NCI-H2107 (cell line): ENCODE data around the gene NISCH.

ENCODE experiments used
- DNase-seq: peaks from one replicate; lab custom pipeline; 2025; lab: John Stamatoyannopoulos, UW

The NISCH gene

GRCh38 chr3:52490939-52491526, 35.6 kb downstream of the NISCH start:
- DNase-seq, result no peak

DNA sequence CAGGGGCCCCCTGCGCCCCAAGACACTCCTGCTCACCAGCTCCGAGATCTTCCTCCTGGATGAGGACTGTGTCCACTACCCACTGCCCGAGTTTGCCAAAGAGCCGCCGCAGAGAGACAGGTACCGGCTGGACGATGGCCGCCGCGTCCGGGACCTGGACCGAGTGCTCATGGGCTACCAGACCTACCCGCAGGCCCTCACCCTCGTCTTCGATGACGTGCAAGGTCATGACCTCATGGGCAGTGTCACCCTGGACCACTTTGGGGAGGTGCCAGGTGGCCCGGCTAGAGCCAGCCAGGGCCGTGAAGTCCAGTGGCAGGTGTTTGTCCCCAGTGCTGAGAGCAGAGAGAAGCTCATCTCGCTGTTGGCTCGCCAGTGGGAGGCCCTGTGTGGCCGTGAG, 36.7 kb downstream of the NISCH start:
- DNase-seq, result no peak

DNA sequence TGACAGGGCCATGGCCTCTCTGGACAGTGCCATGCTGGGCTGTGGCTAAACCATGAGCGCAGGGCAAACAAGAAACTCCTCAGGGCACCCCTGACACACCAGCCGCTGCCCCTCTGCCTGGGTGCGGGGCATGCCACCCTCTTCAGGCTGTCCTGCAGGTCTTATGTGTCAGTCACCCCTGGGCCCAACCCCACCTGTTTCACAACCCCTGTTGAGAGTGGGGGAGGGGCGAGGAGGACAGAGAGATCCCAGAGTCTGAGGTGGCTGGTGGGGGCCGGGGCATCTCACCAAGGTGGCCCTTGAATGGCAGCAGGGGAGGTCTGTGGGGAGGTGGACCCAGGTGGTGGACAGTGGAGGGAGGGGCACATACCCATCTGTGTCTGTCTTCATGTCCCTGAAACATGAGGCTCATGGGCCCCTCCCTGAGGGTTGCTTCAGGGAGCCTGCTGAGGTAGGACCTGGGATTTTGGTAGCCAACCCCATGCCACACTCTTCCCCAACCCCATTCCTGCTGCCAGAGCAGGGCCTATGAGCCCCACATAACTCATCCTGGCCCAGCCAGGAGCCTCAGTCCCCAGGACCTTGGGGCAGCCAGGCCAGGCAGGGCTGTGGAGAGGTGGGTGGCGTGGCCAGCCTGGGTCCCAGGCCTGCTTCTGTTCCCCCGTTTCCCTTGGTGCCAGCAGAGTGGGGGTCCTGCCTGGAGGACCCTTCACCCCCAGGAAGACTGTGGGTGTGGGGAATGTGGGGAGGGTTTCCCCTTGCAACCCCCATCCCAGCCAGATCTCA, 38.0 kb downstream of the NISCH start:
- DNase-seq, result no peak

DNA sequence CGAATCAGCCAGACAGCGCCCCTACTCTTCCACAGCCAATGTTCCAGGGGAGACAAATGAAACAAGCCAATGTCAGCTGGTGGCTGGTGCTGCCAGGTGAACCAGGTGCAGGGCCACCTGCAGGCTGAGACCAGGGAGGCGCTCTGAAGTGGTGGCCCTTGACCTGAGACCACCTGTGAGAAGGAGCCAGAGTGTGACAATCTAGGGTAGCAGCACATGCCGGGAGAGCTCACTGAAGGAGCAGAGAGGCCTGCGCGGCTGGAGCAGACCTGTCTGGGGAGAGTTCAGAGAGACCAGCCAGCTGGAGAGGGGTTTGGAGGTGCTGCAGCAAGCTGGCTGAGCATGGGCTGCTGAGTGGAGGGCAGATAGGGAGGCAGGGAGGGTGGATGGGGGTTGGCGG, 39.0 kb downstream of the NISCH start:
- no peak for DNase-seq

- DNase-seq, result no peak
Observed at GRCh38 chr3:52494886-52495495, 39.6 kb downstream of the NISCH start, which contains the start of gene STAB1. Gene STAB1, plus strand, starts transcription at chr3:52495338. Its CDS starts 76 bp downstream, at chr3:52495414.

DNA sequence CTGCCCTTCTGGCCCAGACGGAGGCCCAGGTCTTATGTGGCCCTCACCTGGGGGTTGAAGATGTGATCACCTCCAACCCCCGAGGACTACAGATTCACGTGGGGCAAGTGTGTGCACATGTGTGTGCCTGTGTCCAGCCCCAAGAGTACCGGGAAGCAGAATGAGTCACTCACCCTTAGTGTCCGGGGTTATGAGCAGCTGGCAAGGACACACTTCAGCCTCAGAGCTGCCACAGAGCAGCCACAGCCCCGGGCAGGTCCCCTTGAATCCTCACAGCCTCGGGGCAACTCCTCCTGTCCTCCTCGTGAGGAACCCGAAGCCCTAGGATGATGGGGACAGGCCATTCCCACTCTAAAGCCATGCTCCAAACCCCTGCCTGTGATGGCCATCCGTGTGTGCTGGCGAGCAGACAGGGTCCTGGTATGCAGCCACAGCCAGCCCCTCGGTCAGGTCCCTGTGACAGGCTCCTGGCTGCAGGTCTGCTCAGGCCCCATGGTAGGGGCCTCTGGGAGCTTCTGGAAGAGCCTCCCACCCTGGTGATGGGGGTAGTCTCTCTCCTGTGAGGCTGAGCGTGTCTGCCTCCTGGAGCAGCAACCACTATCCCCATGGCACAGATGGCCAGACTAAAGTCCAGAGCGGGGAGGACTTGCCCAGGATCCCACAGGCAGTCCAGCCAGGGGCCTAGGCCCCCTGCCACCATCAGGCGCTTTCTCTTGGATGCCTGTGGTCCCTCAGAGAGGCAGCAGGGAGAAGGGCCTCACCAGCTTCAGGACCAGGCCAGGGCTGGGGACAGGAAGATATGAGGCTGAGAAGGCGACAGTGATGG, 40.6 kb downstream of the NISCH start:
- DNase-seq, result no peak

DNA sequence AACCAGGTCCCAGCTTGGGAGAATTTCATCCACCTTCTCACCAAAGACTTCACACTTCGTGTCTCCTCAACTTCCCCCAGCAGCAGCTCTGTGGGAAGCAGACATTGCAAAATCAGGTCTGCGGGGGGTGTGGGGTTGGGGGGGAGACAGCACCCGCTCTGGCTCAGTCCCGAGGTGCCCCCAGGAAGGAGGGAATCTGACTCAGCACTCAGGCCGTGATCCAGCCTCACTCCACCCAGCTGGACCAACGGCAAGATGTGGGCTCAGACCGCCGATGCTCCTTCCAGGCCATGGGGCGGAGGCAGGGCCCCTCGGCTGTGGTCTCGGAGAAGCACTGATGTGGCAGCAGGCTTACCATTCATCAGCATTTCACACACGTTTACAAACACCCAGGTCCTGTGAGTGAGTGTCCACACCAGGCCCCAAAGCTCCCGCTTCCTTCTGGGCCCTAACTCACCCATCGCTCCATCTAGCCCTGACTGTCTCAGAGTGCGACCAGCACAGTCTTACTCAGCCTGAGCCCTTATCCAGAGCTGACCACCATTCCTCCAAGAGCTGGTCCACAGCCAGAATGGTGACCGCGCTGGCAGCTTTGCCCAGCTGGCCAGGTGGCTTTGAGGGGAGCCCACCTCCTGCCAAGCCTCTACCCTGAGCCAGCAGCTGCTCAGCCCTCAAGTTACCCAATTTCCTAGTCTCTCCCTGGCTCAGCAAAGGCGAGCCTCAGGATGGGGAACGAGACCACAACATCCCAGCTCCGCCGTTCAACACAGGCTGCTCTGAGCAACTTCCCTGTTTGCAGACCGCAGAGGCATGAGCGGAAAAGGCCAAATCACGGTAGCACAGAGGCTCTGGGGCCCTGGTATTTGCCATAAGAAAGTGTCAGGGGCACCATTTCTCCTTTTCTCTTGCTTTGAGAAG, 43.0 kb downstream of the NISCH start:
- DNase-seq, result no peak

GRCh38 chr3:52501046-52501445, 45.6 kb downstream of the NISCH start:
- no peak for DNase-seq

GRCh38 chr3:52502001-52502400, 46.6 kb downstream of the NISCH start:
- no peak for DNase-seq

- no peak for DNase-seq
Observed at GRCh38 chr3:52502808-52503350, 47.5 kb downstream of the NISCH start.

DNA sequence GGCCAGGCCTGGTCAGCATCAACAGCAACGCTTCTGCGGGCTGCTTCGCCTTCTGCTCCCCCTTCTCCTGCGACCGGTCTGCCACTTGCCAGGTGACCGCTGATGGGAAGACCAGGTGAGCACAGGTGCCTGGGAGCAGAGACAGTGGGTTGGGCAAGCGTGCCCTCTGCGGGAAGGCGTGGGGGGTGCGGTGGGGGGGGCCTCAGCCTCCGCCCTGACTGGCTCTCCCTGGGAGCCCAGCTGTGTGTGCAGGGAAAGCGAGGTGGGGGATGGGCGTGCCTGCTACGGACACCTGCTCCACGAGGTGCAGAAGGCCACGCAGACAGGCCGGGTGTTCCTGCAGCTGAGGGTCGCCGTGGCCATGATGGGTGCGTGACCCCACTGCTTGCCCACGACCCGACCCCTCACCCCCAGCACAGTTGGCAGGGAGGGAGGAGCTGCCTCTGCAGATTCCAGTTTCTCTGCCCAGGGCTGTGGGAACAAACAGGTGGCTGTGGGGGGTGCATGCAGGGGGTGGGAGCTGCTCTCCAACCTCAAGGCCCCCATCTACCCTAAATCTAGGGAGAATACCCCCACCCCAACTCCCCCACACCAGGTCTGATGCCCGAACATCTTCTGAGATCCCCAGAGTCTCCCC, 48.5 kb downstream of the NISCH start:
- DNase-seq, result no peak

DNA sequence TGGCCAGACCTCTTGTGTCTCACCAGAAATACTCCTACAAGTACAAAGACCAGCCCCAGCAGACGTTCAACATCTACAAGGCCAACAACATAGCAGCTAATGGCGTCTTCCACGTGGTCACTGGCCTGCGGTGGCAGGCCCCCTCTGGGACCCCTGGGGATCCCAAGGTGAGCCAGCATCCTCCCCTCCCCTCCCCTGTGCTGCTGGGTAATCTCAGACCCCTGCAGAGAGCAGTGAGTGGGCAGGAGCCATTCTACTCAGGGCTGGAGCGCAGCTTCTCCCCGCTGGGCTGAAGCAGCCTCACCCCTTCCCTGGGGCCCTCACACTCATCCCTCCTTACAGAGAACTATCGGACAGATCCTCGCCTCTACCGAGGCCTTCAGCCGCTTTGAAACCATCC, 49.6 kb downstream of the NISCH start:
- no peak for DNase-seq

DNA sequence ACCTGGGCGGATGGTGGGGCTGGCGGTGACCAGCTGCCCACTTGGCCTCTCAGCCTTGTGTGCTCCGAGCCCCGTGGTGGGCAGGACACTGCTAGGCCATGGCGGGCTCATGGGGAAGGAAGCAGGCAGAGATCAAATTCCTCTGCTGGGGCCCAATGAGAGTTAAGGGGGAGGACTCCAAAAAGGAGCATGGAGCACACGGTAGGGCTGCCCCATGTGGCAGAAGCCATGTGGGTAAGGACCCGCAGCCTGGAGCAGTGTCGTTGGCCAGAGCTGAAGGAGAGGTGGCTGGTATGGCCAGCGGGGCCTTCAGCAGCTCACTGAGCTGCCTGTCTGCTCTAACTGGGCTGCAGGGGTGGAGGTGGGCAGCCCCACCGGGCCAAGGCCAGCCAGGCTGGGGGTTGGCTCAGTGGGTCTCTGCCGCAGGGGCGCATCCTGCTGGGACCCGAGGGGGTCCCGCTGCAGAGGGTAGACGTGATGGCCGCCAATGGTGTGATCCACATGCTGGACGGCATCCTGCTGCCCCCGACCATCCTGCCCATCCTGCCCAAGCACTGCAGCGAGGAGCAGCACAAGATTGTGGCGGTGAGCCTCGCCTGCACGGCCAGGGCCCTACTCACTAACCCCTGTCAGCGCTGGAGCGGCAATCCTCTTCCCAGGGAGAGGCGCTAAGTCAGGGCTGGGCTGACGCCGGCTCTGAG, 51.0 kb downstream of the NISCH start:
- DNase-seq, result no peak

DNA sequence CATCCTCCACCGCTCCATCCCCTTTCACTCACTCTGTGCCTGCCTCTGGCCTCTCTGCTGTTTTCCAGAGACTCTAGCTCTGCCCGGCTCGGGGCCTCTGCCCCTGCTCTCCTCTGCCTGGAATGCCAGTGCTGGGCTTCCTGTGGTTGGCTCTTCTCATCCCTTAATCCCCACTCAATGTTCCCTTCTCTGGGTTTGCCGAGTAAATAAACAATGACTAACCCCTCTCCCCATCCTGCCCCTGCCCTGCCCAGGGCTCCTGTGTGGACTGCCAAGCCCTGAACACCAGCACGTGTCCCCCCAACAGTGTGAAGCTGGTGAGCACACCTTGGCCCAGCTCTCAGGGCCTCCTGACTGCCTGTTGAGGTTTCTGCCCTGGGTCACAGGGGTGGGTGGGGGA, 52.0 kb downstream of the NISCH start:
- DNase-seq, result no peak

- no peak for DNase-seq
Observed at GRCh38 chr3:52509753-52510328, 54.4 kb downstream of the NISCH start.

GRCh38 chr3:52511509-52511908, 56.1 kb downstream of the NISCH start:
- DNase-seq, result no peak

DNA sequence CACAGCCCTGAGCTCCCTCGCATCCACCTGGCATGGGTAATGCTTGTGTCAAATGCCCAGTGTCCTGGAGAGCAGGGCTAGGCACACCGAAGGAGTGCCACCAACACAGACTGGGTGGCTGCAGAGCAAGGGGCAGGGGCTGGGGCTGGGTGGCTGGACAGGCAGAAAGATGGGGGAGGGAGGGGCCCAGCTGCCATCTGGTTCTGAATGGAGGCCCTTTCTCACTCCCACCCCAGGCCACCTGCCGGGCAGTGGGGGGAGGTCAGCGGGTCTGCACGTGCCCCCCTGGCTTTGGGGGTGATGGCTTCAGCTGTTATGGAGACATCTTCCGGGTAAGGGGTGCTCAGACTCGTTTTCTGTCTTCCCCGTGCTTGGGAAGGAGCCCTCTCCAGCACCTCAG, 56.7 kb downstream of the NISCH start:
- no peak for DNase-seq

DNA sequence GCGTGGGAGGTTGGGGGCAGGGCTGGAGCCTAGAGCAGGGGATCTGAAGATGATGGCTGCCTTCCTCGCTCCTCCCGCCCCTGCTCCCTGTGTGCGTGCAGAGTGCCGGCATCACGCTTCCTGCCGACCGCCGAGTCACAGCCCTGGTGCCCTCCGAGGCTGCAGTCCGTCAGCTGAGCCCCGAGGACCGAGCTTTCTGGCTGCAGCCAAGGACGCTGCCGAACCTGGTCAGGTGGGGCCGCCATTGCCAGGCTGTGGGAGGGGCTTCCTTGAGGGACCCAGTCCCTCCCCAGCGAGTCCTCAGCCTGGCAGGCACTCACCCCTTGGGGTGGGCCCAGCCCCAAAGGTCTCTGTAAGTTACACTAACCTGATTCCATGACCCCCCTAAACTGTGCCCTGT, 57.3 kb downstream of the NISCH start:
- no peak for DNase-seq

GRCh38 chr3:52513281-52513680, 57.9 kb downstream of the NISCH start:
- DNase-seq, result no peak

DNA sequence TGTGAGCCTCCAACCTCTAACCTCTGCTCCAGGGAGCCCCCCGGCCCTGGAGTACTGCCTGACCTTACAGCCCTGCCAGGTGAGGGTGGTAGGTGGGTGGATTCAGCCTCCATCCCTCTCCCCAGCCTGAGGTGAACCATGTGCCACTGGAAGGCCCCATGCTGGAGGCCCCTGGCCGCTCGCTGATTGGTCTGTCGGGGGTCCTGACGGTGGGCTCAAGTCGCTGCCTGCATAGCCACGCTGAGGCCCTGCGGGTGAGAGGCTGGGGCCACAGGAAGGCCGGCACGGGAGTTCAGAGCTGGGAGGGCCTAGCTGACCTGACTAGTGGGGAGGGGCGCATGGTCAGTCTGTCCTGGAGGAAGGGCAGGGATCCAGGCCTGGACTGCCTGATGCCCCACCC, 59.2 kb downstream of the NISCH start:
- no peak for DNase-seq
